Erythroblast (primary cell): ENCODE data around the gene C22orf23.
A peak's percentile ranks its signal among the peaks of the same experiment; 100 is the strongest.

Experiments used
- DNase-seq, 2 experiments: peaks; one replicate each; lab custom pipeline; 2025; lab: John Stamatoyannopoulos, UW
- GATA1 ChIP-seq: IDR thresholded peaks from 2 replicates; pipeline ENCODE4 v1.6.1; 2011; ENCODE audit warnings: low read depth, mild to moderate bottlenecking, control low read depth, low read length, moderate library complexity
- POLR2A ChIP-seq: IDR thresholded peaks from 2 replicates; pipeline ENCODE4 v1.6.1; 2011; ENCODE audit warnings: mild to moderate bottlenecking, low read length

The C22orf23 gene

DNA sequence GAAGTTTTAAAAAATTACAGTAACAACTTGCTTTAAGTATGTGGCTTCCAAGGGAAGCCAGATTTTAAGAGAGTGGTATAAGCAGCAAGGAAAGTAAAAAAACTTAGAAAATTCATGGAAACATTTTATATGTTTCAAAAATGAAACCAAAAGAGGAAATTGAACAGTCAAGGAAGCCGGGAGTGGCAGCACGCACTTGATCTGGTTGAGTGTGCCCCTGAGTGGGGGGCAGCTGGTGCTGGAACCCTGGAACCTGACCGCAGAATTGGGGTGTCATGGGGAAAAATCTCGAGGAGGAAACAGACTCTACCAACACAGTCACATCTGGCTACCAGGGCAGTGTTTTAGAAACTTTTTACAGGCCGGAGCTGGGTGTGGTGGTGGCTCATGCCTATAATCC is 33.3 kb downstream of the C22orf23 start:
- TF ChIP-seq POLR2A = no peak
- TF ChIP-seq GATA1 = no peak
- DNase-seq = no peak

DNA sequence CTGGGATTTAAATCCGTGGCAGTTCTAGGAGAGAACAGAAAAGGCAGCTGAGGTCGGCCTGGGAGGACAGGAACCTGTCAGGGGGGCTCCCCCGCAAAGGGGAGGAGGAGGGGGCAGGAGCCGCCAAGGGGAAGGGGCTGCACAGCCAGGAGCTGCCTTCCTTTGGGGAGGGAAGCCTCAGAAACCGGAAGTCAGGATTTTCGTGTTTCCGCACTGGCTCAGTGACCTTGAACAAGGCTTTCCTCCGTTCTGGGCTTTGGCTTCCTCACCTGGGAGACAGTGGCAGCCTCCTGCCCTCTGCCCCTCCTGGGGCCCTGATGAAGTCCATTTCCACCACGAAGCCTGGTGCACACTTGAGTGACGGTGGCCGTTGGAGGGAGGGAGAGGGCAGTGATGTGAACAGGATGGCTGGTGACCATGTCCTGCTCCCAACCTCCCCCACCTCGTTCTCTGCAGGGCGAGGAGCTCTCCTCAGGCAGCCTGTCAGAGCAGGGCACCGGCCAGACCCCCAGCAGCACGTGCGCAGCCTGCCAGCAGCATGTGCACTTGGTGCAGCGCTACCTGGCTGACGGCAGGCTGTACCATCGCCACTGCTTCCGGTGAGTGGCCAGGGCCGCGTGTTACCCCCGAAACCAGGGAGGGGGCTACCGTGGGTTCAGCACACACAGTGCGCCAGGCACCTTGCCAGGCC is 34.7 kb downstream of the C22orf23 start:
- TF ChIP-seq GATA1 = no peak
- TF ChIP-seq POLR2A = no peak
- no peak for DNase-seq

DNA sequence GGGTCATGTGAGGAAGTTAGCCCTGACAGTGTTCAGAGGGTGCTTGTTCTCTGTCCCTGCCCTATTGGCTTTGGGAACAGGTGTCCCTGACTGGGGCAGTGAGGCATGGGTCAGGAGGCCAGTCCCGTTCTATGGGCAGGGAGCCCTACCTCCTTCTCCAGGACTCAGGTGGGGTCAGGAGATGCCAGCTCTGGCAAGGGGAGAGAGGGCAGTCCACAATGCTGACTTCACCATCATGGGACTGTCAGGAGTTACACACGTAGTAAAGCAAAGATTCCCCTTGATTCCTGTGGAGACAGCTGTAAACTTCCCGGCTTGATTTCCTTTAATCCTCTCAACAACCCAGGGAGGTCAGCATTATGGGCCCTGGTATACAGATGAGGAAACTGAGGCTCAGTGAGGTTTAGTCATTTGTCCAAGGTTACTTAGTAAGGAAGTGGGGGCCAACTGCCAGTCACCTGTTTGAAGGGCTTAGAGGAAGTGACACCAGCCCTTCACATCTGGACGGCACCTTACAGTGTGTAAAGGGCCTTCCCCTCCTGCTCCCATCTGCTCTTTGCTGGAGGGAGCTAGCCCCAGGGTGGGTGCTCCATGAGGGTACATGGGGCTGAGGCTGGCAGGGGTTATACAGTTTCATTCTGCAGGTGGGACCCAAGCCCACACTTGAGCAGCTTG is 35.4 kb downstream of the C22orf23 start:
- no peak for DNase-seq
- no peak for TF ChIP-seq GATA1

GRCh38 chr22:37916311-37916710 is 37.1 kb downstream of the C22orf23 start:
- DNase-seq = no peak
- TF ChIP-seq POLR2A (no peak), GATA1 (no peak)

DNA sequence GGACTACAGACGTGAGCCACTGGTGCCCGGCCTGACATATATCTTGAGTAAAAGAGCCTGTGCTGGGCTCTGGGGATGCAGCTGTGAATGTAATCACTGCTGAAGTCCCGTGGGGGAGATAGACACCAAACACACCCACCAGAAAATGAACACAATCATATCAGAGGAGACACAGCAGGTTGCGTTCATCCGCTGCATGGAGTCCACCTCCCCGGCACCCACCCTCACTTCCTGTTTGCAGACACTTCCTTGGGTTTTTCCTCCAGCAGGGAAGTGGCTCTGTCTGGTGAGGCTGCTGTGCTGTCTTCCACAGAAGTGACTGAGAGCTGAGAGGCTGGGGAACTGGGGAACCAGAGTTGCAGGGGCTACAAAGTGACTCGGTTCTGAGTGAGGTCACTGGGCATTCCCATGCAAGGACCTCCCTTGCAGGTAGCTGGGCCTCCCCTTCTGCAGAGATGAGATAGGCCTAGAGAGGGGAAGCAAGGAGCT is 40.1 kb downstream of the C22orf23 start:
- TF ChIP-seq POLR2A (no peak), GATA1 (no peak)
- no peak for DNase-seq

DNA sequence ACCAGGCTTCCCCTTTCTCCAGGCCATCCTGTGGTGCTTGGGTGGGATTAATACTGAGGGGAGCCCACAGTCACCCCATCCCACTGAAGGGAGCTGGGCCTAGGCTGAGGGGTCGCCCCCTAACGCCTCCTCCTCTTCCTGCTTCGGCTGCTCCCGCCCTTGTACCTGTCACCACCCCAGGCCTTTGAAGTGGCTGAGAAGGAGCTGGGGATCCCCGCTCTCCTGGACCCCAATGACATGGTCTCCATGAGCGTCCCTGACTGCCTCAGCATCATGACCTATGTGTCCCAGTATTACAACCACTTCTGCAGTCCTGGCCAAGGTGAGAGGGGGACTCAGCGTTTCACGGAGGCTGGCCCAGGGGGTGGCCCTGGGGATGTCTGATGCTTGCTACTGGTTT is 41.2 kb downstream of the C22orf23 start:
- TF ChIP-seq GATA1 (no peak), POLR2A (no peak)

DNA sequence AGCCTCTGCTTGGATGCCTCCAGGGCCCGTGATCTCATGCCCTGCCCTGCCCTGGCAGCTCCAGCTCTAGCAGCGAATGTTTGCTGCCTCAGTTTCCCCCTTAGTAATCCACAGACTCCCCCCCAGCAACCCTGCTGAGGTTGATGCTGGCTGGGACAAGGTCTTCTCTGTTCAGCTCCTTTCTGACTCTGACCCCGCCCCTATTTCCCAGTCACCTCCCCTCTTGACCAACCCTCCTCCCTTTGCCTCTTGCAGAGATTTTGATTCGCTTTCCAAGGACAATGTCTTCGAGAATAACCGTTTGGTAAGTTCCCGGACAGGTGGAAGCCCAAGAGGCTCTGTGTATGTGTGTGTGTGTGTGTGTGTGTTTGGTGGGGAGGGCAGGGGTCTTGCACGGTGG is 41.7 kb downstream of the C22orf23 start:
- no peak for TF ChIP-seq POLR2A
- TF ChIP-seq GATA1 = no peak
- DNase-seq = no peak

More for the DNA sequence above, 41.2 kb downstream of the C22orf23 start:
- no peak for DNase-seq

GRCh38 chr22:37910890-37911672 is 42.3 kb downstream of the C22orf23 start:
- TF ChIP-seq POLR2A (no peak), GATA1 (no peak)
- no peak for DNase-seq

DNA sequence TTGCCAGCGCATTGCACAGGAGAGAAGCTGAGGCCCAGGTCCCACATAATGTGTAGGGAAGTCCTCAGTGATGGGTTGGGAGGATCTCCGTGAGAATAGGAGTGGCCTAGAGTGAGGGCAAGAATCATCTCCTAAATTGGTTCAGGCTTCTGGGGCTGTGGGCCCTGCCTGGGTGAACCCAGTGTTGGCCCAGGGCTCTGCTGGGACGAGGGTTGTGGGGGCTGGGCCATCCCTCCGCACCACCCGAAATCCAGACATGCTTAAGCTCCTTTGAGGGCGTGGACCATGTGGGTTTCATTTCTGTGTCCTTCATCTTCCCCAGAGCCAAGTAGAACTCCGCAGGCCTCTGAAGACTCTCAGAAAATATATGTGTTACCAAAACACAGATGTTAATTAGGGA is 43.6 kb downstream of the C22orf23 start:
- no peak for DNase-seq
- TF ChIP-seq POLR2A (no peak), GATA1 (no peak)

DNA sequence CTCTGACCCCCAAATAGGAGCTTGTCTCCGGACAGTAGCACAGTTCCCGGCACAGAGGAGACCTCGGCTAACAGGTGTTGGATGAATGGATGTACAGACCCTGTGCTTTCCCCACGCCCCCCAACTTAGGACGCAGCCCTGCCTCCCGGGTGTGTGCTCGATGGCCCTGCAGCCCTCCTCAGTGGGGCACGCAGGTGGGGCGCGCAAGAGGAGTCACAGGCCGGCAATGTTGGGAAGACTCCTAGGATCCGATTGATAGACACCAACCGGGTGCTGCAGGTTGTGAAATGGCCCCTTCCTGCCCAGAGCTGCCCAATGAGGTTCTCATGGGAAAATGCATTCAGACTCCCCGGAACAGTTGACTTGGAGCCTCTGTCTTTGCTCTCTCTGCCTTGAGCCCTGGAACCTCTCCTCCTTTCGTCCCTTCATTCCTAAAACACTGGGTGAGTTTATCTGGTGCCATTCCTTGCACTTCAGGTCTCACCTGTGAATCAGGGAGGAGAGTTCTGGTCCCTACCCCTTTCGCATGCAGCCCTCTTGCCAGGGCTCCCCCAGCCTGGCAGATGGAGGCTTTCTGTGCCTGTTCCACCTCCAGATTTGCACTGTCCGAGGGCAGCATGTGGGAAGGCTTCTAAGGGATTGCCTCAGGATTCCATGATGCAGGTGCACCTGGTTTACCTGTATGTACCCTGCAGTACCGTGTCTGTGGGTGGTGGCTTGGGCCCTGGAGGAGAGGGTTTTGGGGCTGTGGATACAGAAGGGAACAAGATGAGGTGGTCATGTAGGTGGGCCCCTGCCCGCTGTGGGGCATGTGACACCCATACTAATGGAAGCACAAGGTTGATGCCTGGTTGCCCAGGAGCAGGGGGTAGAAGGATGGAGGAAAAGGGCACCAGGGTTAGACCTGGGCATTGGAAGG is 46.1 kb downstream of the C22orf23 start:
- TF ChIP-seq POLR2A (no peak), GATA1 (no peak)
- DNase-seq = no peak

DNA sequence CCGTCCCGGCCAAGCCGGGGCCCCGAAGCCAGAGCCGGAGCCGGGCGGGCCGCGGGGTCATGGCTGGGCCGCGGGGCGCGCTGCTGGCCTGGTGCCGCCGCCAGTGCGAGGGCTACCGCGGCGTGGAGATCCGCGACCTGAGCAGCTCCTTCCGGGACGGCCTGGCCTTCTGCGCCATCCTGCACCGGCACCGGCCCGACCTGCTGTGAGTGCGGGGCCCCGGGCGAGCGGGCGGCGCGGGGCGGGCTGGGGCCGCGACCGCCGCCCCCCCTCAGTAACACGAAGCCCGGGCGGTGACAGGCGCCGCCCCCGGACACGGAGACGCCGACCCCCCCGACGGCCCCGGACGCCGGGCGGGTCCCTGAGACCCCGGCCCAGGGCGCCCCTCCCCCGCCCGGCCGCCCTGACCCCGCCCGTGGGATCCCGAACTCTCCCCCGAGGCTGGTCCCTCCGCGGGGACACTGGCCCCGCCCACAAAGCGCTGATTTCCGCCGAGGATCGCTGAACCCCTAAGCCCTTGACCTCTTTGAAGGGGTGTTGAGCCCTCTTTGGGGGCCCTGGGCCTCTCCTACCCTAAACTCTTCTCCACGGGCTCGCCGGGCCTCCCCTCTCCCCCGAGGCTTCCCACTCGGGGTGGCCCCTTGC is 46.9 kb downstream of the C22orf23 start:
- DNase-seq = peak in 1 of 2 experiments; percentile 52

DNA sequence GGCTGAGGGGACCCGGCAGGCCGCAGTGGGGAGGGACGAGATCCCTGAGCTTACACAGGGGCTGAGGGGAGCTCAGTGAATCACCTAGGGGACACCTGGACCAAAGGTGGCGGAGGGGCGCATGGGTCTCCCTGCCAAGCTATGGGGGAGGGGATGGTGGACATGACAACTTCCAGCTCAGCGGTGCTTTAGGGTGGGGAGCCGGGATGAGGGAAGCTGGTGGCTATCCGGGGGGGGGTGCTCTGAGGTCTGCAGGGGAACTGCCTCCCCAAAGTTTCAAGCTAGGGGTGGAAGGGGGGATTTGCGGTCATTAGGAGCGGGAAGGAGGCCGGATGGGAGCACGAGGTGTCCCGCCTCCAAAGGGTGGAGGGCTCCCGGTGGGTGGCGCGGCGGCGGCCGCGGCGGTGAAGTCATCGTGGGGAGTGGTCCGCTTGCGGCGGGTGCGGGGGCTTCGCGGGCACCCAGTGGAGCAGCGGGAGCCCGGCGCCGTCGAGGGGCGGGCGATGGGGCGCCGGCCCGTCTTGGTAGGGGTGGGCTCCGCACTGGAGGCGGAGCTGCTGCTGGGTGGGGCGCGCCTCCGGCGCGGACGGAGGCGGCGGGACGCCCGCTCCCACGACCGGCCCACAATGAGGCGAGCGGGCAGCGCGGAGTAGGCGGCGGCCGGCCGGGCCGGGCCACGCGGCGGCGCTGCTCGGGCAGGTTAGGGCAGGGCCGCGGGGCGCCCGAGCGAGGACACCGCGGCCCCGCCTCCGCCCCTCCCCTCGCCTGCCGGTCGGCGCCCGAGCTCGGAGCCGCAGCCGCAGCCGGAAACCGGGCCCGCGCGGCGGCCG is 47.7 kb downstream of the C22orf23 start, which contains the start of gene MICALL1:
MICALL1 (plus strand) TSS at position 764 of the 830 bp plus-strand sequence. CDS start 126 bp downstream, outside the sequence.
- DNase-seq = peak; percentile 66 to 85
- TF ChIP-seq GATA1 = no peak
- no peak for TF ChIP-seq POLR2A

More for the DNA sequence above, 46.9 kb downstream of the C22orf23 start:
- no peak for TF ChIP-seq POLR2A
- TF ChIP-seq GATA1 = no peak
